Osteoblast (primary cell): Measurements from ENCODE around the gene WASF2. TPM values are rescaled to one million over a fixed set of nuclear protein-coding genes. Genes with fewer than 3 reads are reported as not detected.

ENCODE experiments used
- DNase-seq: peaks from one replicate; pipeline ENCODE4 v3.0.0; 2011; ENCODE audit warnings: low spot score, mixed read lengths; ENCODE audit not compliant: insufficient read length; ENCODE audit errors: missing footprints
- H2AFZ ChIP-seq: 2 replicates; pipeline ENCODE4 v1.6.0; 2011; ENCODE audit warnings: mild to moderate bottlenecking, low read length
- H3K27ac ChIP-seq: 2 replicates; pipeline ENCODE4 v1.5.1; 2011; ENCODE audit warnings: mild to moderate bottlenecking, low read depth, low read length, moderate library complexity
- H3K27me3 ChIP-seq: 2 replicates; pipeline ENCODE4 v1.6.0; 2012; ENCODE audit warnings: mild to moderate bottlenecking, control low read depth, inconsistent platforms, low read length, moderate library complexity; ENCODE audit not compliant: insufficient read depth
- H3K36me3 ChIP-seq: 2 replicates; pipeline ENCODE4 v1.5.1; 2011; ENCODE audit warnings: mild to moderate bottlenecking, low read length, control low read depth, moderate library complexity; ENCODE audit not compliant: insufficient read depth
- H3K4me1 ChIP-seq: 2 replicates; pipeline ENCODE4 v1.5.1; 2011; ENCODE audit warnings: mild to moderate bottlenecking, low read length, control low read depth, moderate library complexity; ENCODE audit not compliant: insufficient read depth
- H3K4me2 ChIP-seq: 2 replicates; pipeline ENCODE4 v1.6.0; 2011; ENCODE audit warnings: mild to moderate bottlenecking, low read length; ENCODE audit not compliant: insufficient read depth
- H3K4me3 ChIP-seq: fragments of 200-600 bp; sonication (generic); 3 replicates; pipeline ENCODE4 v1.5.1; 2012; ENCODE audit warnings: mild to moderate bottlenecking, low read length, inconsistent platforms; ENCODE audit not compliant: insufficient read depth
- H3K79me2 ChIP-seq: 2 replicates; pipeline ENCODE4 v1.6.0; 2012; ENCODE audit warnings: mild to moderate bottlenecking, low read length, control low read depth, inconsistent platforms; ENCODE audit not compliant: insufficient read depth
- H3K9me3 ChIP-seq: 2 replicates; pipeline ENCODE4 v1.5.1; 2011; ENCODE audit warnings: low read depth, low read length, control low read depth
- H4K20me1 ChIP-seq: 2 replicates; pipeline ENCODE4 v1.6.0; 2012; ENCODE audit warnings: mild to moderate bottlenecking, low read length, control low read depth; ENCODE audit not compliant: insufficient read depth
- CTCF ChIP-seq: IDR thresholded peaks from 2 replicates; pipeline ENCODE4 v1.5.1; 2011; ENCODE audit warnings: mild to moderate bottlenecking, low read depth, low read length, moderate library complexity; ENCODE audit errors: extremely low read depth
- total RNA-seq: library from RNA; depleted of rRNA; stranded (reverse); fragments of >200 nt; gene quantifications from 2 replicates; pipeline ENCODE4 v1.2.3, GENCODE V29; 2012

The WASF2 gene
- total RNA-seq, 1 donor = 24.6 TPM

- Histone ChIP-seq H3K4me2 (no peak overlapping the region), H3K27me3 (no peaks in the 10 kb centered on the region), H3K4me1 (peaks cover 22% of the 10 kb centered on the region), H3K36me3 (no peaks in the 10 kb centered on the region), H3K4me3 (no peak overlapping the region), H2AFZ (no peak overlapping the region), H3K9me3 (no peaks in the 10 kb centered on the region), H4K20me1 (no peaks in the 10 kb centered on the region), H3K79me2 (no peaks in the 10 kb centered on the region), H3K27ac (no peak overlapping the region)
- peak; percentile 65 for DNase-seq
- TF ChIP-seq CTCF = no peak
Measured at GRCh38 chr1:27523337-27524020, 33.5 kb upstream of the WASF2 start.

- Histone ChIP-seq H4K20me1 (no peaks in the 10 kb centered on the region), H3K4me2 (no peak overlapping the region), H2AFZ (no peak overlapping the region), H3K27me3 (no peaks in the 10 kb centered on the region), H3K27ac (no peak overlapping the region), H3K36me3 (no peaks in the 10 kb centered on the region), H3K9me3 (no peaks in the 10 kb centered on the region), H3K4me3 (no peak overlapping the region), H3K79me2 (no peaks in the 10 kb centered on the region), H3K4me1 (peaks cover 18% of the 10 kb centered on the region)
- TF ChIP-seq CTCF = no peak
- peak; percentile 83 for DNase-seq
Measured at GRCh38 chr1:27522432-27523336, 32.7 kb upstream of the WASF2 start.

- Histone ChIP-seq H3K4me3 (no peak overlapping the region), H3K27ac (no peak overlapping the region), H3K27me3 (no peaks in the 10 kb centered on the region), H3K36me3 (no peaks in the 10 kb centered on the region), H3K4me2 (no peak overlapping the region), H3K4me1 (peaks cover 18% of the 10 kb centered on the region), H3K9me3 (no peaks in the 10 kb centered on the region), H3K79me2 (no peaks in the 10 kb centered on the region), H2AFZ (no peak overlapping the region), H4K20me1 (no peaks in the 10 kb centered on the region)
- TF ChIP-seq CTCF = no peak
- DNase-seq = peak; percentile 79
Measured at GRCh38 chr1:27521861-27522431, 32.0 kb upstream of the WASF2 start.
